Uterus (tissue), 2 donors: ENCODE measurements around the gene CFAP20DC.

ENCODE experiments used
- POLR2A ChIP-seq, 2 donors: fragments of 450-650 bp; IDR thresholded peaks; one replicate each; pipeline ENCODE4 v1.6.1; 2016; ENCODE audit warnings: antibody characterized with exemption in 2 of 2, mild to moderate bottlenecking in 1 of 2, moderate library complexity in 1 of 2
- TF ChIP-seq, protein P1 (sequence below), 4 experiments: fragments of 200-600 bp in 2 of 4; fragments of 450-650 bp in 2 of 4; sonication (generic) in 2 of 4; IDR thresholded peaks; one replicate each; pipeline ENCODE4 v1.5.1; 2016 to 2019; ENCODE audit warnings: antibody characterized with exemption in 4 of 4, mild to moderate bottlenecking in 2 of 4, moderate library complexity in 1 of 4

- TF ChIP-seq, protein P1, sequence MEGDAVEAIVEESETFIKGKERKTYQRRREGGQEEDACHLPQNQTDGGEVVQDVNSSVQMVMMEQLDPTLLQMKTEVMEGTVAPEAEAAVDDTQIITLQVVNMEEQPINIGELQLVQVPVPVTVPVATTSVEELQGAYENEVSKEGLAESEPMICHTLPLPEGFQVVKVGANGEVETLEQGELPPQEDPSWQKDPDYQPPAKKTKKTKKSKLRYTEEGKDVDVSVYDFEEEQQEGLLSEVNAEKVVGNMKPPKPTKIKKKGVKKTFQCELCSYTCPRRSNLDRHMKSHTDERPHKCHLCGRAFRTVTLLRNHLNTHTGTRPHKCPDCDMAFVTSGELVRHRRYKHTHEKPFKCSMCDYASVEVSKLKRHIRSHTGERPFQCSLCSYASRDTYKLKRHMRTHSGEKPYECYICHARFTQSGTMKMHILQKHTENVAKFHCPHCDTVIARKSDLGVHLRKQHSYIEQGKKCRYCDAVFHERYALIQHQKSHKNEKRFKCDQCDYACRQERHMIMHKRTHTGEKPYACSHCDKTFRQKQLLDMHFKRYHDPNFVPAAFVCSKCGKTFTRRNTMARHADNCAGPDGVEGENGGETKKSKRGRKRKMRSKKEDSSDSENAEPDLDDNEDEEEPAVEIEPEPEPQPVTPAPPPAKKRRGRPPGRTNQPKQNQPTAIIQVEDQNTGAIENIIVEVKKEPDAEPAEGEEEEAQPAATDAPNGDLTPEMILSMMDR (IDR thresholded peaks at IDR 0.05), result no peak
- no peak for TF ChIP-seq POLR2A (IDR thresholded peaks at IDR 0.05)
Observed at GRCh38 chr3:58706395-58707167, 343.2 kb downstream of the CFAP20DC start.
